ENCODE results near the gene ABLIM1. TPM values are rescaled to one million over a fixed set of nuclear protein-coding genes. Genes with fewer than 3 reads are reported as not detected.

Gene ABLIM1
- total RNA-seq, 1 experiment from 2014 or later = 89.4 TPM

DNA sequence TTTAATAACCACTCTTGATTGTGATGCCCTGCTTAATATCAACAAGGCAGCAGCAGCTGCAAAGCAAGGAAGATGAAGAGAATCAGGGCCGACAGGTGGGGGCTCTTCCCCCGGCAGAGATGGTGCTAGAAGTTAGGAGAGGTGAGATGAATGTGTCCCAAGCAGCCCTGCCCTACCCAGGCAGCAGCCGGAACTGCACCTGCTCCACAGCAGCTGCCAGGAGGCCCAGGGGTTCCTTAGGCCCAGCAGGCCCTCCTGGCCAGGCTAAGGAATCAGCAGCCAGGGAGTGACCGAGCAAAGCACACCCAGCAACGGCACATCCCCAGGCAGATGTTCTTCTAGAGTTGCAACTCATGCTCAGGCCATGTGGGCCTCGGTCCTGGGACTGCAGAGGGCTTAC lies 271.6 kb downstream of the ABLIM1 start:
- H3K4me3 Mint-ChIP-seq (ENCODE audit: low read depth, unreplicated experiment) = no peak overlapping the region
- H3K9me3 Mint-ChIP-seq (ENCODE audit: low read depth, unreplicated experiment) = no peaks in the 10 kb centered on the region
- no peak for DNase-seq
- peaks cover 21% of the 10 kb centered on the region for H3K27me3 Mint-ChIP-seq (ENCODE audit: unreplicated experiment)
- H3K4me1 Mint-ChIP-seq (ENCODE audit: low read depth, unreplicated experiment) = peaks cover 35% of the 10 kb centered on the region
- no peaks in the 10 kb centered on the region for H3K36me3 Mint-ChIP-seq (ENCODE audit: insufficient read depth, unreplicated experiment)
- CTCF ChIA-PET = no interaction called here
- BruUV-seq (replicated peaks) = no TSS peak
- intact Hi-C loops (cut with micrococcal nuclease; ENCODE audit: unreplicated experiment) = no loop called here
- TF ChIP-seq, protein P1, sequence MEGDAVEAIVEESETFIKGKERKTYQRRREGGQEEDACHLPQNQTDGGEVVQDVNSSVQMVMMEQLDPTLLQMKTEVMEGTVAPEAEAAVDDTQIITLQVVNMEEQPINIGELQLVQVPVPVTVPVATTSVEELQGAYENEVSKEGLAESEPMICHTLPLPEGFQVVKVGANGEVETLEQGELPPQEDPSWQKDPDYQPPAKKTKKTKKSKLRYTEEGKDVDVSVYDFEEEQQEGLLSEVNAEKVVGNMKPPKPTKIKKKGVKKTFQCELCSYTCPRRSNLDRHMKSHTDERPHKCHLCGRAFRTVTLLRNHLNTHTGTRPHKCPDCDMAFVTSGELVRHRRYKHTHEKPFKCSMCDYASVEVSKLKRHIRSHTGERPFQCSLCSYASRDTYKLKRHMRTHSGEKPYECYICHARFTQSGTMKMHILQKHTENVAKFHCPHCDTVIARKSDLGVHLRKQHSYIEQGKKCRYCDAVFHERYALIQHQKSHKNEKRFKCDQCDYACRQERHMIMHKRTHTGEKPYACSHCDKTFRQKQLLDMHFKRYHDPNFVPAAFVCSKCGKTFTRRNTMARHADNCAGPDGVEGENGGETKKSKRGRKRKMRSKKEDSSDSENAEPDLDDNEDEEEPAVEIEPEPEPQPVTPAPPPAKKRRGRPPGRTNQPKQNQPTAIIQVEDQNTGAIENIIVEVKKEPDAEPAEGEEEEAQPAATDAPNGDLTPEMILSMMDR (IDR thresholded peaks at IDR 0.05; ENCODE audit: unreplicated experiment) = no peak
- H3K27ac Mint-ChIP-seq (ENCODE audit: unreplicated experiment) = no peak overlapping the region

DNA sequence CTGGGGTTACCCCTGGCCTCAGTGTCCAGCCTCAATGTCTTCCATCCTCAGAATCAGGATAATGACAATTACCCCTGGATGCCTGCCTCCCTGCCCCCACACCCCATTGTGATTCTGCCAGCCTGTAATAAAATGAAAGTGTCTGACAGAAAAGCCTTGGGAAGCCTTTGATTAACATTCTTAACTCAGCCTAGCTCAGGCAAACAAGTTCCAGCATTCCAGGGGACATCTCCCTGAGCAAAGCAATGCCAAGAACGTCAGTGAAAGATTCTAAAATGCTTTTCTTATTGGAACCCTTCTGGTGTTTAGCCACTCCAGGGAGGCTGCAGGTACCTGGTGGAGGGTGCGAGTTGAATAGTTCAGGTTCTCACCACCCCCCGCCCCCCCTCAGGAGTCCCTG lies 272.5 kb downstream of the ABLIM1 start:
- Mint-ChIP-seq H3K9me3 (ENCODE audit: low read depth, unreplicated experiment) (no peaks in the 10 kb centered on the region), H3K4me1 (ENCODE audit: low read depth, unreplicated experiment) (peaks cover 27% of the 10 kb centered on the region), H3K27me3 (ENCODE audit: unreplicated experiment) (peaks cover 30% of the 10 kb centered on the region), H3K4me3 (ENCODE audit: low read depth, unreplicated experiment) (no peak overlapping the region), H3K36me3 (ENCODE audit: insufficient read depth, unreplicated experiment) (no peaks in the 10 kb centered on the region), H3K27ac (ENCODE audit: unreplicated experiment) (no peak overlapping the region)
- intact Hi-C loops (cut with micrococcal nuclease; ENCODE audit: unreplicated experiment) = no loop called here
- no TSS peak for BruUV-seq (replicated peaks)
- DNase-seq = no peak
- CTCF ChIA-PET = no interaction called here
- TF ChIP-seq, protein P1 (IDR thresholded peaks at IDR 0.05; ENCODE audit: unreplicated experiment) = no peak

DNA sequence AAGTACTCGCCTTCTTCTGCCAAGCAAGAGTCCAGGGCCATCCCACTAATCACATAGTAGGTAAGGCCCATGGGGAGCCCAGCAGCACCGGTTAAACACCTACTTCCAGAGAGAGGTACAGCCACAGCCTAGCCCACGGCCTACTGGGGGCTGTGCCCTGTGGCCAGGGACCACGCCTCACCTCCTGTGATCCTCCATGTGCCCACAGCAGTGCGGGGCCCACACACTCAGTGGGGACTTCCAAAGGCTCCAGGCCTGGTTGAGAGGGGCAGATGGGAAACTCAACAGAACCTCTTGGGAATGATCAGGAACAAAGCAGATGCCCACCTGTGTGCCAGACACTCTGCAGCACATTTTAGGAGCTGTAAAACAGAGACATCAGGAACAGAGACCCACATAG lies 273.5 kb downstream of the ABLIM1 start:
- CTCF ChIA-PET = no interaction called here
- no peaks in the 10 kb centered on the region for H3K36me3 Mint-ChIP-seq (ENCODE audit: insufficient read depth, unreplicated experiment)
- no TSS peak for BruUV-seq (replicated peaks)

DNA sequence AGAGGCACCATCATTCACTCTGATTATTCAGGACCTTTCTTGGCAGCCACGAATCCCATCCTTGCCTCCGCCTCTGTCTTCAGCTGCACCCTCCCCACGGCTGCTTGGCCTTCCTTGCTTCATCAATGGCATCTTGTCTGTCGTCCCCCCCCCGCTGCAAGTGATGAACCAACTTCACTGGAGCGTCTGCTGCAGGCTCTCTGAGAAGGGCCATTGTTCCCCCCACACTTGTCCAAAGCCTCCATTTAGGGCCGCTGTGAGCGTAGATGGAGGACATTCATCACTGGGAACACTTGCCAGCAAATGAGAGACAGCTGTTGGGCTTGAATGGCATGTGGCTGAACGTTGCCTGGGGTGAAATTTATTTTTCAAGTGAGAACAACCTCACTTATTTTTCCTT lies 273.9 kb downstream of the ABLIM1 start:
- no peak for DNase-seq
- H3K9me3 Mint-ChIP-seq (ENCODE audit: low read depth, unreplicated experiment) = no peaks in the 10 kb centered on the region
- intact Hi-C loops (cut with micrococcal nuclease; ENCODE audit: unreplicated experiment) = no loop called here
- BruUV-seq (replicated peaks) = no TSS peak
- H3K4me3 Mint-ChIP-seq (ENCODE audit: low read depth, unreplicated experiment) = no peak overlapping the region
- peaks cover 36% of the 10 kb centered on the region for H3K27me3 Mint-ChIP-seq (ENCODE audit: unreplicated experiment)
- H3K36me3 Mint-ChIP-seq (ENCODE audit: insufficient read depth, unreplicated experiment) = no peaks in the 10 kb centered on the region
- H3K4me1 Mint-ChIP-seq (ENCODE audit: low read depth, unreplicated experiment) = peaks cover 14% of the 10 kb centered on the region
- H3K27ac Mint-ChIP-seq (ENCODE audit: unreplicated experiment) = no peak overlapping the region
- CTCF ChIA-PET = interaction anchor here (0.6 kb wide), 1 partner anchor 424 kb away, joined by 3 read pairs; no protein-coding TSS in a partner anchor
- TF ChIP-seq, protein P1 (IDR thresholded peaks at IDR 0.05; ENCODE audit: unreplicated experiment) = no peak

More for the DNA sequence above, 273.5 kb downstream of the ABLIM1 start:
- H3K27me3 Mint-ChIP-seq (ENCODE audit: unreplicated experiment) = peaks cover 36% of the 10 kb centered on the region
- no peak overlapping the region for H3K27ac Mint-ChIP-seq (ENCODE audit: unreplicated experiment)
- TF ChIP-seq, protein P1 (IDR thresholded peaks at IDR 0.05; ENCODE audit: unreplicated experiment) = no peak
- no peak for DNase-seq
- no peak overlapping the region for H3K4me3 Mint-ChIP-seq (ENCODE audit: low read depth, unreplicated experiment)
- peaks cover 18% of the 10 kb centered on the region for H3K4me1 Mint-ChIP-seq (ENCODE audit: low read depth, unreplicated experiment)
- no peaks in the 10 kb centered on the region for H3K9me3 Mint-ChIP-seq (ENCODE audit: low read depth, unreplicated experiment)
- intact Hi-C loops (cut with micrococcal nuclease; ENCODE audit: unreplicated experiment) = no loop called here

Other genes with a start within 250 kb of the ABLIM1 start
- 10.8 and 10.9 TPM in 2 replicates for gene FHIP2A, start 163.5 kb upstream of the ABLIM1 start, total RNA-seq (2022)